Activated CD8-positive, alpha-beta T cell treated with anti-CD3 and anti-CD28 coated beads for 36 hours (primary cell): ENCODE data around the gene USP38. TPM values are rescaled to one million over a fixed set of nuclear protein-coding genes. Genes with fewer than 3 reads are reported as not detected.
A peak's percentile ranks its signal among the peaks of the same experiment; 100 is the strongest.
"Not testable (repeated sequence)": the region's sequence is repeated elsewhere in the genome, so short reads cannot be mapped to it uniquely, and the experiment has no call there.

ENCODE experiments used
- ATAC-seq: fragments of 200-7000 bp; cut with Tn5 transposase; one replicate; pipeline ENCODE4 v1.10.0; 2021; ENCODE audit warnings: mild to moderate bottlenecking, moderate library complexity
- CTCF ChIA-PET: fragments of 350-600 bp; sonication (Branson Sonifier 250); formaldehyde crosslinking; loops from one replicate; lab custom pipeline; 2021; ENCODE audit warnings: antibody characterized with exemption; lab: Charles Lee
- POLR2A ChIA-PET: fragments of 350-600 bp; sonication (Branson Sonifier 250); formaldehyde crosslinking; loops from one replicate; lab custom pipeline; 2021; ENCODE audit warnings: antibody characterized with exemption; lab: Charles Lee
- DNase-seq: peaks from one replicate; pipeline ENCODE4 v3.0.0-alpha.2; 2020
- H3K27ac Mint-ChIP-seq: one replicate; pipeline ENCODE4 v1.8.0; 2021; ENCODE audit warnings: mild to moderate bottlenecking, mixed read lengths
- H3K27me3 Mint-ChIP-seq: one replicate; pipeline ENCODE4 v1.8.0; 2021; ENCODE audit warnings: mixed read lengths
- H3K36me3 Mint-ChIP-seq: one replicate; pipeline ENCODE4 v1.8.0; 2021; ENCODE audit warnings: low read depth, mixed read lengths
- H3K4me1 Mint-ChIP-seq: one replicate; pipeline ENCODE4 v1.8.0; 2021; ENCODE audit warnings: low read depth, mixed read lengths
- H3K4me3 Mint-ChIP-seq: one replicate; pipeline ENCODE4 v1.8.0; 2021; ENCODE audit warnings: mild to moderate bottlenecking, moderate library complexity, mixed read lengths
- H3K9me3 Mint-ChIP-seq: one replicate; pipeline ENCODE4 v1.8.0; 2021; ENCODE audit warnings: mixed read lengths
- CTCF ChIP-seq: fragments of 200-600 bp; IDR thresholded peaks from one replicate; pipeline ENCODE4 v1.8.0; 2022; ENCODE audit warnings: antibody characterized with exemption, mild to moderate bottlenecking
- intact Hi-C: fragments of 100-400 bp; cut with micrococcal nuclease; formaldehyde crosslinking; loops from one replicate; pipeline ENCODE4 v1.10.0; 2022
- total RNA-seq, 2 experiments: library from RNA; stranded (reverse); gene quantifications; one replicate each; pipeline ENCODE4 v1.2.3, GENCODE V29; 2021

The USP38 gene
- total RNA-seq, 2 experiments from 2014 or later = 16.8 to 18.5 TPM

- Mint-ChIP-seq H3K36me3 (peaks cover 7% of the 10 kb centered on the region), H3K27me3 (no peaks in the 10 kb centered on the region), H3K9me3 (peaks cover 10% of the 10 kb centered on the region), H3K27ac (no peak overlapping the region), H3K4me1 (peaks cover 2% of the 10 kb centered on the region), H3K4me3 (no peak overlapping the region)
- DNase-seq = no peak
- POLR2A ChIA-PET = no interaction called here
- no peak for ATAC-seq
- no peak for TF ChIP-seq CTCF
- CTCF ChIA-PET = no interaction called here
- intact Hi-C loops = no loop called here
Observed at GRCh38 chr4:143163614-143164013, 21.1 kb upstream of the USP38 start.

- intact Hi-C loops, H3K27me3 Mint-ChIP-seq, CTCF ChIA-PET, DNase-seq, H3K27ac Mint-ChIP-seq, H3K4me1 Mint-ChIP-seq, ATAC-seq, POLR2A ChIA-PET, H3K4me3 Mint-ChIP-seq, H3K9me3 Mint-ChIP-seq, H3K36me3 Mint-ChIP-seq: not testable (repeated sequence)
Observed at GRCh38 chr4:143166722-143167121, 18.0 kb upstream of the USP38 start.

- Mint-ChIP-seq H3K36me3 (peaks cover 21% of the 10 kb centered on the region), H3K9me3 (peaks cover 12% of the 10 kb centered on the region), H3K27ac (no peak overlapping the region), H3K27me3 (no peaks in the 10 kb centered on the region), H3K4me3 (no peak overlapping the region), H3K4me1 (peaks cover 19% of the 10 kb centered on the region)
- ChIA-PET POLR2A (no interaction called here), CTCF (no interaction called here)
- TF ChIP-seq CTCF = no peak
- ATAC-seq = no peak
- intact Hi-C loops = no loop called here
- no peak for DNase-seq
Observed at GRCh38 chr4:143178923-143179322, 5.8 kb upstream of the USP38 start.

- intact Hi-C loops = loop anchor here (10.0 kb wide), 1 partner anchor 331 kb away; the partner anchor contains the start of gene SMARCA5
- ATAC-seq = no peak
- Mint-ChIP-seq H3K27me3 (no peaks in the 10 kb centered on the region), H3K27ac (peak overlapping the region; percentile 94), H3K4me1 (peaks cover 25% of the 10 kb centered on the region), H3K36me3 (peaks cover 34% of the 10 kb centered on the region), H3K4me3 (peak overlapping the region; percentile 82), H3K9me3 (peaks cover 4% of the 10 kb centered on the region)
- DNase-seq = no peak
- ChIA-PET CTCF (no interaction called here), POLR2A (interaction anchor here (1.3 kb wide), 1 partner anchor 330 kb away, joined by 6 read pairs; the partner anchor contains the start of gene SMARCA5)
- no peak for TF ChIP-seq CTCF
Observed at GRCh38 chr4:143183513-143184216, 1.1 kb upstream of the USP38 start.

DNA sequence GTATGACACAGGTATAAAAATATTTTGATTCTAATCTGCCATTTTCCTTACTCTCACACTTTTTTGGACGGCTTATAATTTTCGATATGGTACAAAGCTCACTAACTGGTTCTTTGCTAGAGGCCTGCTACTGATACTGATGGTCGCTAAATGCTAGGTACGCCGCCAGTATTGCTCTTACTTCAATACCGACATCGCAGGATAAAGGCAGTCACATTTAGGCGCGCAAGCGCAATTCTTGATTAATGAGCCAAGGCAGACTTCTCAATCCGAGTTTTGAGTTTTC lies 557 bp upstream of the USP38 start:
- DNase-seq = no peak
- Mint-ChIP-seq H3K9me3 (no peaks in the 10 kb centered on the region), H3K4me3 (peak overlapping the region; percentile 82), H3K27ac (peak overlapping the region; percentile 94), H3K27me3 (no peaks in the 10 kb centered on the region), H3K4me1 (peaks cover 30% of the 10 kb centered on the region), H3K36me3 (peaks cover 33% of the 10 kb centered on the region)
- CTCF ChIA-PET = no interaction called here
- intact Hi-C loops = loop anchor here (10.0 kb wide), 1 partner anchor 331 kb away; the partner anchor contains the start of gene SMARCA5
- POLR2A ChIA-PET = interaction anchor here (1.3 kb wide), 1 partner anchor 329 kb away, joined by 6 read pairs; the partner anchor contains the start of gene SMARCA5
- no peak for TF ChIP-seq CTCF
- ATAC-seq = peak; percentile 6
